Uterus (tissue), 2 donors: ENCODE data around the gene BLZF1.

ENCODE experiments used
- CTCF ChIP-seq, 4 experiments: fragments of 200-600 bp in 2 of 4; fragments of 450-650 bp in 2 of 4; sonication (generic) in 2 of 4; IDR thresholded peaks; one replicate each; pipeline ENCODE4 v1.5.1; 2016 to 2019; ENCODE audit warnings: antibody characterized with exemption in 4 of 4, mild to moderate bottlenecking in 2 of 4, moderate library complexity in 1 of 4
- POLR2A ChIP-seq, 2 donors: fragments of 450-650 bp; IDR thresholded peaks; one replicate each; pipeline ENCODE4 v1.6.1; 2016; ENCODE audit warnings: antibody characterized with exemption in 2 of 2, mild to moderate bottlenecking in 1 of 2, moderate library complexity in 1 of 2

GRCh38 chr1:169327875-169328274 lies 40.1 kb upstream of the BLZF1 start:
- TF ChIP-seq CTCF (IDR thresholded peaks at IDR 0.05) = no peak
- no peak for TF ChIP-seq POLR2A (IDR thresholded peaks at IDR 0.05)
